HG02840 (cell line): ENCODE data around the gene FECH.
A peak's percentile ranks its signal among the peaks of the same experiment; 100 is the strongest.
"Not testable (repeated sequence)": the region's sequence is repeated elsewhere in the genome, so short reads cannot be mapped to it uniquely, and the experiment has no call there.

Experiments used
- ATAC-seq: cut with Tn5 transposase; IDR thresholded peaks from one replicate; pipeline ENCODE4 v1.9.1; 2021; ENCODE audit warnings: mild to moderate bottlenecking, moderate library complexity, moderate number of reproducible peaks; ENCODE audit not compliant: unreplicated experiment, low FRiP score

FECH gene

GRCh38 chr18:57586251-57587049 lies at the start of gene FECH:
Gene FECH, minus strand, starts transcription at chr18:57586702. Its CDS starts 82 bp downstream, at chr18:57586620.
- peak; percentile 88 for ATAC-seq

- no peak for ATAC-seq
These were observed 48.7 kb upstream of the FECH start for GRCh38 chr18:57635003-57635822.

- ATAC-seq = no peak
These were observed 45.2 kb upstream of the FECH start for GRCh38 chr18:57631697-57632096.

- ATAC-seq = peak; percentile 22
These were observed 44.5 kb upstream of the FECH start for GRCh38 chr18:57630754-57631595.

- ATAC-seq = peak; percentile 93
These were observed 43.7 kb upstream of the FECH start for GRCh38 chr18:57630002-57630753.

GRCh38 chr18:57629422-57629821 lies 42.9 kb upstream of the FECH start:
- ATAC-seq = no peak

GRCh38 chr18:57627488-57627887 lies 41.0 kb upstream of the FECH start:
- no peak for ATAC-seq

- no peak for ATAC-seq
These were observed 38.5 kb upstream of the FECH start for GRCh38 chr18:57624988-57625387.

GRCh38 chr18:57621246-57621604 lies 34.7 kb upstream of the FECH start:
- peak; percentile 27 for ATAC-seq

- ATAC-seq = no peak
These were observed 33.4 kb upstream of the FECH start for GRCh38 chr18:57619876-57620275.

GRCh38 chr18:57618910-57619309 lies 32.4 kb upstream of the FECH start:
- no peak for ATAC-seq

- no peak for ATAC-seq
These were observed 17.4 kb upstream of the FECH start for GRCh38 chr18:57603871-57604270.

- ATAC-seq = no peak
These were observed 8.8 kb upstream of the FECH start for GRCh38 chr18:57595347-57595746.

- not testable (repeated sequence) for ATAC-seq
These were observed 6.2 kb upstream of the FECH start for GRCh38 chr18:57592716-57593115.

GRCh38 chr18:57589161-57589560 lies 2.7 kb upstream of the FECH start:
- no peak for ATAC-seq

- ATAC-seq = no peak
These were observed 678 bp upstream of the FECH start for GRCh38 chr18:57587098-57587661.

- peak; percentile 6 for ATAC-seq
These were observed 649 bp downstream of the FECH start for GRCh38 chr18:57585855-57586250.

GRCh38 chr18:57585421-57585820 lies 1.1 kb downstream of the FECH start:
- ATAC-seq = no peak

- ATAC-seq = no peak
These were observed 2.1 kb downstream of the FECH start for GRCh38 chr18:57584444-57584843.
